ENCODE measurements around the gene GRAMD4.
"Not testable (repeated sequence)": the region's sequence is repeated elsewhere in the genome, so short reads cannot be mapped to it uniquely, and the experiment has no call there.

GRAMD4 gene

GRCh38 chr22:46600273-46600796 lies 19.9 kb upstream of the GRAMD4 start:
- DNase-seq, result no peak

GRCh38 chr22:46602025-46602424 lies 18.2 kb upstream of the GRAMD4 start:
- peak; percentile 81 for DNase-seq

- DNase-seq, result peak; percentile 99
Measured at GRCh38 chr22:46604306-46604690, 15.9 kb upstream of the GRAMD4 start.

GRCh38 chr22:46605117-46605516 lies 15.1 kb upstream of the GRAMD4 start:
- no peak for DNase-seq

DNA sequence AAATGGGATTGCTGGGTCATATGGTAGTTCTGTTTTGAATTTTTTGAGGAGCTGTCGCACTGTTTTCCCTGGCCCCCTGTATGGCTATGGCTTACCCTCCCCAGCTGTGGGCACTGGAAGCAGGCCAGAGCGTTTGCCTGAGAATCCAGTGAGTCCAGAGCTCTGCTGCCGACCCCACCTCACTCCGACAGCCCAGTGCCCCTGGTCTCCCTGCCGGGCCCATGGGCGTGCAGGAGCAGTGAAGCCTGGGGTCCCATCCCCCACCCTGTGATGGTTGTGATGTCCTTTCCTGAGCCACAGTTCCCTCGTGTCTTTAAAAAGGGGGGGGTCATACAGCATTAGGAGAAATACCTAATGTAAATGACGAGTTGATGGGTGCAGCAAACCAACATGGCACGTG lies 13.3 kb upstream of the GRAMD4 start:
- DNase-seq, result no peak

DNA sequence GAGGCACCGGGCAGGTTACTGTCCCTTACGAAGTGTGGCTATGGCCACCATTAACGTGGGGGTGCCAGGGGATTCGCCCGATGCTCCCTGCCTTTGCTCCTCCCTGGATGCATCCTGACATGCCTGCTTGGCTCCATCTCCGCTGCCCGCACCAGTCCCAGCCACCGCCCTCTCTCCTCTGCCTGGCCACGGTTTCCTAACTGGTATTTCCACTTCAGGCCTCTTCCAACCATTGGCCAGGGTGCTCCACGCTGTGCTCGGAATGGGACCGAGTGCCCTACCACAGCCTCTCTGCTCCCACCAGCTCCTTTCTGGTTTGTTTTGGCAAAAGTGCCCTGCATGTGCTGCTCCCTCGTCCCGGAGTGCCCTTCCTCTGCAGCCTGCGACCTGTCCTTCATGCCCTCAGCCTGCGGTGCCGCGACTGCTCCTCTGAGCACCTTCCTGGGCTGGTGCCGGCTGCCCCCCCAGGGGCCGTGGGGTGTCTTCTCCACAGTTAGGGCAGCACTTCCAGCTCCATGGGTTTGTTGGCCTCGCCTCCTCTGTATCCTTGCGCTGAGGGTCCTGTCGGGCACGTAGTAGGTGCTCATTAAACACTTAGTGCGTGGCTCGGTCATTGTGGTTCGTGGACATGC lies 12.6 kb upstream of the GRAMD4 start:
- no peak for DNase-seq

DNA sequence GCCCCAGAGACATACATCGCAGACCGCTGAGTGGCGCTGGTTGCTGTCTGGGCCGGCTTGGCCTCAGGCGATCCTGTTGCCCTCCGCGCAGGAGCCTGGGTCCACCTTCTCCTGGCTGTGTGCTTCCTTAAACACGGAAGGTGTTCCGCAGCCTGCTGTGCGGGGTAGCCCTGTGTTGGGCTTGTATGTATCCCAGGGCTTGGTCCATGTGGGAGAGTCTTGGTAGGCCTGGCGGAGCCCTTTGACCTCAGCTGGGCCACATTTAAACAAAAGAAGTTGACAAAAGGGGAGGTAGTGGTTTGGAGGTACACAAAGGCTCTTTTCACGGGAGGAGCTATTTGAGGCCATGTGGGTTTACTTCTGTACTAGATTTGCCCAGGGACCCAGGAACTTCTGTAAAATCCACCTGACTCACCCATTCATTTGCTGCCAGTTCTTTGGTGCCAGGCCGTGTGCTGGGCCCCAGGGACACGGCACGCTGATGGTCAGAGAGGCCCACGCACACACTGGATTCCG lies 11.0 kb upstream of the GRAMD4 start:
- DNase-seq, result peak; percentile 56

GRCh38 chr22:46609724-46610201 lies 10.4 kb upstream of the GRAMD4 start:
- DNase-seq, result peak; percentile 54

GRCh38 chr22:46610356-46610755 lies 9.8 kb upstream of the GRAMD4 start:
- DNase-seq, result peak; percentile 51

DNA sequence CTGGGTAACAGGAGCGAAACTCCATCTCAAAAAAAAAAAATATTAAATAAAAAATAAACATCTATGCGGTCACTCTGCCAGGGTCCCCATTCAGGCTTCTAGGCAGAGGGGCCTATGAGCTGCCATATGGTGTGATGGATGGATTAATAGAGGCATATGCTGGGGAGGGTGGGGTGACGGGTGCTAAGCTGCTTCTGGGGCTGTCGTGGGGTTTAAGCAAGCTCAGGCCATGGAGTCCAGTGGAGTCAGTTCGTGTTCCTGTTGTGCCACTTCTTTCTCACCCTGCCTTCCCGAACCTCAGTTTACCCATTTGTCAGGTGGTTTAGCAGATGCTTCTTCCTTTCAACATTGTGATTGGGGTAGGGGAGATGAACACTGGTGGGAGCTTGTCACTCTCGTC lies 9.0 kb upstream of the GRAMD4 start:
- no peak for DNase-seq

- DNase-seq, result no peak
Measured at GRCh38 chr22:46612341-46612903, 7.8 kb upstream of the GRAMD4 start.

- peak; percentile 88 for DNase-seq
Measured at GRCh38 chr22:46612904-46613605, 7.1 kb upstream of the GRAMD4 start.

DNA sequence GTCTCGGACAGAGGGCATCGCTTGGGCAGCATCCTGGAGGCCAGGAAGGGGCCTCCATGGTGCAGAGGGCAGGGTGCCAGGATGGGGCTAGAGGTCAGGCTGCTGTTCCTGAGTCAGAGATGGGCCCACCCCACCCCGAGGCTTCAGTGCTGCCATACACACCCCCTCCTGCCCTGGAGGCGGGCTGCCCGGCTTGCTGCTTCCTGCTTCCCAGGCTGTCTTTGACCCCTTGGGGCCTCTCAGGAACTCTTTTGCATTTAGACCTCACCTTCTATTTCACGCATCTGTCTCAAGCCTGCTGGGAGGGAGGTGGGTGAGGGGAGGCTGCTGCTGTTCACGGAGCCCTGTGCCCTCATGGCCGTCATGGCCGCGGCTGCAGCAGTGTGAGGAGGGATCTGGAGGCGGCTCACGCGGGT lies 6.6 kb upstream of the GRAMD4 start:
- DNase-seq, result peak; percentile 75

GRCh38 chr22:46614025-46614931 lies 5.9 kb upstream of the GRAMD4 start:
- peak; percentile 72 for DNase-seq

GRCh38 chr22:46617207-46617985 lies 2.8 kb upstream of the GRAMD4 start:
- DNase-seq, result no peak

DNA sequence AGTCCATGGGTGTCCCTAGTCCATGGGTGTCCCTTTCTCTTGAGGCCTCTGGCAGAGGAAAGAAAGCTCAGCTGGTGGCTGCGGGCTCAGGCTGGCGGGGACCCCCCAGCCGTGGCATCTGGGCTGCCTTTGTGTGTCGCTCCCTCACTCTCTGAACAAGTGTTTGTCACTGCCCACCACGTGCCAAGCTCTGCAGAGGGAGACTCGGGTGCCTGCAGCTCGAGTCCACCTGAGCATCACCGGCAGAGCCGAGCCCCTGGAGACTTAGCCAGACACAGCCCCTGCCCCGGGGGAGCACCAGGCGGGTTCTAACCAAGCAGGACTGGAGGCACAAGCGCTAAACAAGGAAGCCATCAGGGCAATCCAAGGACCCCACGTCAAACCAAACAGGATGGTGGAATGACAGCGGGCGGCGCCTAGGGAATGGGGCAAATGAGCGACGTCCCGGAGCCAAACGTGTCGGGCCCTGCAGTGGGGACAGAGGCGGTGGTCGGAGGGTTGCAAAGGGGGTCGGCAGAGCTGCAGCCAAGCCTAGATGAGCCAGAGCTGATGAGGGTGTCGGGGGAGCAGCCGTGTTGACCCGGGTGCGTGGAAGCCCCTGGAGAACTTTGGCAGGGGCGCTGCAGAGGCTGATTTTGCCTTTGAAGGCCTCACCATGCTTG lies 2.1 kb upstream of the GRAMD4 start:
- no peak for DNase-seq

- no peak for DNase-seq
Measured at GRCh38 chr22:46618667-46619066, 1.5 kb upstream of the GRAMD4 start.

GRCh38 chr22:46619240-46619829 lies 851 bp upstream of the GRAMD4 start:
- DNase-seq, result peak; percentile 52

- no peak for DNase-seq
Measured at GRCh38 chr22:46620588-46621242, 529 bp downstream of the GRAMD4 start.

DNA sequence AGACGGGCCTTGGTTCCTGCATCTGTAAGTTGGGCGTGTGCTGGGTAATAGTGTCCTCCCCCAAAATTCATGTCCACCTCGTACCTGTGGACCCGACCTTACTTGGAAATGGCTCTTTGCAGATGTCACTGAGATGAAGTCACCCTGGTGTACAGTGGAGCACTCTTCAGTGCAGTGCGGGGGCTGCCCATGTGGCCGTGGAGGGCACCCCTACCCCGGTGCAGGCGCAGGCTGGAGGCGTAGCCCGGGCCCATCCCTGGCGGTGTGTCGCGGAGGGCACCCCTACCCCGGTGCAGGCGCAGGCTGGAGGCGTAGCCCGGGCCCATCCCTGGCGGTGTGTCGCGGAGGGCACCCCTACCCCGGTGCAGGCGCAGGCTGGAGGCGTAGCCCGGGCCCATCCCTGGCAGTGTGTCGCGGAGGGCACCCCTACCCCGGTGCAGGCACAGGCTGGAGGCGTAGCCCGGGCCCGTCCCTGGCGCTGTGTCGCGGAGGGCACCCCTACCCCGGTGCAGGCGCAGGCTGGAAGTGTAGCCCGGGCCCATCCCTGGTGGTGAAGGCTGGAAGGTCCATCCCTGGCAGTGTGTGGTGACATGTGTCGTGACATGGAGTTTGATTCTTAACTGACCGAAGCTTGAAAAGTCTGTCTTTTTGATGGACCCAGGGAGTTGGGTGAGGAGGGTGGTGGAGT lies 1.2 kb downstream of the GRAMD4 start:
- DNase-seq, result not testable (repeated sequence)
